Upper lobe of left lung (tissue), 4 donors: ENCODE data around the gene PSAT1.

Source experiments
- EP300 ChIP-seq, 4 donors: sonication (generic); formaldehyde crosslinking; IDR thresholded peaks; one replicate each; pipeline ENCODE4 v1.5.1; 2017; ENCODE audit warnings: antibody characterized with exemption in 4 of 4, control low read depth in 2 of 4
- POLR2A ChIP-seq, 4 donors: fragments of 450-650 bp; IDR thresholded peaks; one replicate each; pipeline ENCODE4 v1.5.1; 2016 to 2017; ENCODE audit warnings: antibody characterized with exemption in 4 of 4, mild to moderate bottlenecking in 2 of 4
- TF ChIP-seq, protein P1 (sequence below), 6 experiments: fragments of 450-650 bp in 4 of 6; fragments of 200-600 bp in 2 of 6; sonication (generic) in 2 of 6; IDR thresholded peaks; one replicate each; pipeline ENCODE4 v1.5.1; 2016 to 2019; ENCODE audit warnings: antibody characterized with exemption in 6 of 6

DNA sequence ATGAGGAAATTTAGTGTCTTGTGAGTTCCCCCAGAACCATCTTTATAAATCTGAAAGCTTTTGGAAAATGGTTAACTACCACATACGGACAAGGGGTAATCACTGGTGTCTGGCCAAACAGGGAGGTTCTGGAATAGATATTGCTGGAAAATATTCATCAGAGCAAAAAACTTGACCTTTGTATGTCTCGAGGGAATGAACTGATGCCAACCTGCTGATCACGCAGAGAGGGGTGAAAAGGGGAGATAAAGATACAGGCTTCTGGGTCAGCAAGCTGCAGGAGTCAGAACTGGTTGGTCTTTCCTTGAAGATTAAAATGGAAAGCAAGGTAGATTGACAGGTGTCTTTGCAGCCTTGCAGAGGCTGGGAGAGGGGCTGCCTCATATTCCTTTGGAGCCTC, 35.5 kb downstream of the PSAT1 start:
- TF ChIP-seq, protein P1, sequence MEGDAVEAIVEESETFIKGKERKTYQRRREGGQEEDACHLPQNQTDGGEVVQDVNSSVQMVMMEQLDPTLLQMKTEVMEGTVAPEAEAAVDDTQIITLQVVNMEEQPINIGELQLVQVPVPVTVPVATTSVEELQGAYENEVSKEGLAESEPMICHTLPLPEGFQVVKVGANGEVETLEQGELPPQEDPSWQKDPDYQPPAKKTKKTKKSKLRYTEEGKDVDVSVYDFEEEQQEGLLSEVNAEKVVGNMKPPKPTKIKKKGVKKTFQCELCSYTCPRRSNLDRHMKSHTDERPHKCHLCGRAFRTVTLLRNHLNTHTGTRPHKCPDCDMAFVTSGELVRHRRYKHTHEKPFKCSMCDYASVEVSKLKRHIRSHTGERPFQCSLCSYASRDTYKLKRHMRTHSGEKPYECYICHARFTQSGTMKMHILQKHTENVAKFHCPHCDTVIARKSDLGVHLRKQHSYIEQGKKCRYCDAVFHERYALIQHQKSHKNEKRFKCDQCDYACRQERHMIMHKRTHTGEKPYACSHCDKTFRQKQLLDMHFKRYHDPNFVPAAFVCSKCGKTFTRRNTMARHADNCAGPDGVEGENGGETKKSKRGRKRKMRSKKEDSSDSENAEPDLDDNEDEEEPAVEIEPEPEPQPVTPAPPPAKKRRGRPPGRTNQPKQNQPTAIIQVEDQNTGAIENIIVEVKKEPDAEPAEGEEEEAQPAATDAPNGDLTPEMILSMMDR (IDR thresholded peaks at IDR 0.05), result no peak
- TF ChIP-seq POLR2A (IDR thresholded peaks at IDR 0.05) (no peak), EP300 (IDR thresholded peaks at IDR 0.05) (no peak)
